Body of pancreas (tissue), 4 donors: ENCODE measurements around the gene DYNC1I1. TPM values are rescaled to one million over a fixed set of nuclear protein-coding genes. Genes with fewer than 3 reads are reported as not detected.

Experiments
- ATAC-seq: fragments of 150-250 bp; one replicate; pipeline ENCODE4 v1.9.1; 2016
- DNase-seq, 4 donors: peaks; one replicate each; pipeline ENCODE4 v3.0.0-alpha.2; 2019
- H3K27ac ChIP-seq, 4 donors: fragments of 200-600 bp; sonication (generic); 1 replicate in 3 of 4; 2 replicates in 1 of 4; pipeline versions ENCODE4 v1.5.1 to v1.6.1; 2016 to 2019; ENCODE audit warnings: mild to moderate bottlenecking in 1 of 4, mixed read lengths in 1 of 4, moderate library complexity in 1 of 4
- H3K27me3 ChIP-seq, 2 donors: fragments of 200-600 bp; sonication (generic); one replicate each; pipeline ENCODE4 v1.6.0; 2016; ENCODE audit warnings: mild to moderate bottlenecking in 1 of 2
- H3K36me3 ChIP-seq, 2 donors: fragments of 200-600 bp; sonication (generic); replicated peaks in 1 of 2; 2 replicates each; pipeline ENCODE4 v1.5.1; 2016; ENCODE audit warnings: low read depth in 2 of 2; ENCODE audit not compliant: insufficient read depth in 1 of 2
- H3K4me1 ChIP-seq: fragments of 200-600 bp; sonication (generic); one replicate; pipeline ENCODE4 v1.6.0; 2016
- H3K4me3 ChIP-seq, 2 donors: fragments of 200-600 bp; sonication (generic); 1 replicate in 1 of 2; 2 replicates in 1 of 2; pipeline ENCODE4 v1.5.1; 2016 to 2019
- H3K9me3 ChIP-seq, 3 donors: fragments of 200-600 bp; sonication (generic); 1 replicate in 2 of 3; 2 replicates in 1 of 3; pipeline ENCODE4 v1.5.1; 2016
- POLR2A ChIP-seq, 3 donors: fragments of 450-650 bp; IDR thresholded peaks; one replicate each; pipeline ENCODE4 v1.6.1; 2016; ENCODE audit warnings: antibody characterized with exemption in 3 of 3, mild to moderate bottlenecking in 2 of 3
- WGBS, 2 donors: methylation state at CpG; one replicate each; pipeline ENCODE4 v1.1.5; 2017; 5-methylcytosine and 5-hydroxymethylcytosine counted together
- intact Hi-C: fragments of 100-400 bp; cut with DNase I; formaldehyde crosslinking; loops from one replicate; pipeline ENCODE4 v1.15.1; 2023
- total RNA-seq, 2 donors: library from RNA; depleted of rRNA; stranded (reverse); fragments of >200 nt; gene quantifications; one replicate each; pipeline ENCODE4 v1.1.0, GENCODE V29; 2016
- TF ChIP-seq, protein P1 (sequence below), 7 experiments: fragments of 450-650 bp in 4 of 7; fragments of 200-600 bp in 3 of 7; sonication (generic) in 3 of 7; IDR thresholded peaks; one replicate each; pipeline ENCODE4 v1.5.1; 2016 to 2019; ENCODE audit warnings: antibody characterized with exemption in 7 of 7

Gene DYNC1I1
- total RNA-seq, 2 donors from 2014 or later = 1.3 to 4.2 TPM

DNA sequence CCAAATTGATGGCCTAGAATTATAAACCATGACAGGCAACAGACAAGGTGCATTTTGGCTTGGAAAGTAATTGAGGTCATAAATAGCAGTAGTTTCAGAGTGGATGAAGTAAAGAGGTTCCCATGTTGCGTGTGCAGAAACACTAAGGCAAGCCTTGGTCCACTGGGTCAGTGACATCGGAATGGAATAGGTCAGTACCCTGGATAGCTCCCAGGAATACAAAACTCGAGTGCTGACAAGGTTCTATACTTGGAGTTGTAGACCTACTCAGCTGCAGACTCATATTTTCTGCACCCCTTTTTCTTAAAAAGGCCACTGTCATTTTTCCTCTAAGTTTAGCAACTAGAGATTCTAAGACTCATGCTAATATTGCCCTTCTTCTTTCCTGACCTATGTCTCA is 132.8 kb downstream of the DYNC1I1 start:
- Histone ChIP-seq H3K9me3 (no peaks in the 10 kb centered on the region), H3K27me3 (no peaks in the 10 kb centered on the region), H3K27ac (no peak overlapping the region), H3K4me1 (no peaks in the 10 kb centered on the region), H3K36me3 (no peaks in the 10 kb centered on the region), H3K4me3 (no peak overlapping the region)
- DNase-seq (no peak), ATAC-seq (no peak)
- no peak for TF ChIP-seq POLR2A (IDR thresholded peaks at IDR 0.05)
- TF ChIP-seq, protein P1, sequence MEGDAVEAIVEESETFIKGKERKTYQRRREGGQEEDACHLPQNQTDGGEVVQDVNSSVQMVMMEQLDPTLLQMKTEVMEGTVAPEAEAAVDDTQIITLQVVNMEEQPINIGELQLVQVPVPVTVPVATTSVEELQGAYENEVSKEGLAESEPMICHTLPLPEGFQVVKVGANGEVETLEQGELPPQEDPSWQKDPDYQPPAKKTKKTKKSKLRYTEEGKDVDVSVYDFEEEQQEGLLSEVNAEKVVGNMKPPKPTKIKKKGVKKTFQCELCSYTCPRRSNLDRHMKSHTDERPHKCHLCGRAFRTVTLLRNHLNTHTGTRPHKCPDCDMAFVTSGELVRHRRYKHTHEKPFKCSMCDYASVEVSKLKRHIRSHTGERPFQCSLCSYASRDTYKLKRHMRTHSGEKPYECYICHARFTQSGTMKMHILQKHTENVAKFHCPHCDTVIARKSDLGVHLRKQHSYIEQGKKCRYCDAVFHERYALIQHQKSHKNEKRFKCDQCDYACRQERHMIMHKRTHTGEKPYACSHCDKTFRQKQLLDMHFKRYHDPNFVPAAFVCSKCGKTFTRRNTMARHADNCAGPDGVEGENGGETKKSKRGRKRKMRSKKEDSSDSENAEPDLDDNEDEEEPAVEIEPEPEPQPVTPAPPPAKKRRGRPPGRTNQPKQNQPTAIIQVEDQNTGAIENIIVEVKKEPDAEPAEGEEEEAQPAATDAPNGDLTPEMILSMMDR (IDR thresholded peaks at IDR 0.05) = no peak
- WGBS, 2 donors = 35 to 40% methylated on average over 3 of the region's 3 CpGs
- intact Hi-C loops = no loop called here

DNA sequence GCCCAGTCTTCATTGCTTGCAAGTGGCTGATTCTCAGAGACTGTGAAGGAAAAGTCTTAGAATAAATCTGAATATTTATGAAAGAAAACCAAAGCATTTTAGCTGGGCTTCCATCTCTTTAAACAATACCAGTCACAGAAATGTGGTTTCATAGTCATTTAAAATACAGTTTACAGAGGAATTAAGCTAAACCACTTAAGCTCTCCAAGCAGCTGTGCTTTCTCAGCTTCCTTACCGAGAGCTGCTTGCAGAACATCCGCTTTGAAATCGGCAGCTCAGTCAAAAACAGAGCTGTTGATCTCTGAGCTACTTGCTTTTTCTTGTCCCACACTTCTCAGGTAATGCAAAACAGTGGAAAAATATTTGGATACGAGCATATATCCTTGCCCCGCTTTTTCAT is 134.5 kb downstream of the DYNC1I1 start:
- TF ChIP-seq POLR2A (IDR thresholded peaks at IDR 0.05) = no peak
- TF ChIP-seq, protein P1 (IDR thresholded peaks at IDR 0.05) = no peak
- no peaks in the 10 kb centered on the region for H3K27me3 ChIP-seq
- H3K4me3 ChIP-seq = no peak overlapping the region
- H3K27ac ChIP-seq = no peak overlapping the region
- intact Hi-C loops = no loop called here
- H3K4me1 ChIP-seq = no peaks in the 10 kb centered on the region
- no peaks in the 10 kb centered on the region for H3K9me3 ChIP-seq
- 55 to 57% methylated on average over 5 of the region's 5 CpGs for WGBS, 2 donors
- no peaks in the 10 kb centered on the region for H3K36me3 ChIP-seq
- ATAC-seq (no peak), DNase-seq (no peak)

DNA sequence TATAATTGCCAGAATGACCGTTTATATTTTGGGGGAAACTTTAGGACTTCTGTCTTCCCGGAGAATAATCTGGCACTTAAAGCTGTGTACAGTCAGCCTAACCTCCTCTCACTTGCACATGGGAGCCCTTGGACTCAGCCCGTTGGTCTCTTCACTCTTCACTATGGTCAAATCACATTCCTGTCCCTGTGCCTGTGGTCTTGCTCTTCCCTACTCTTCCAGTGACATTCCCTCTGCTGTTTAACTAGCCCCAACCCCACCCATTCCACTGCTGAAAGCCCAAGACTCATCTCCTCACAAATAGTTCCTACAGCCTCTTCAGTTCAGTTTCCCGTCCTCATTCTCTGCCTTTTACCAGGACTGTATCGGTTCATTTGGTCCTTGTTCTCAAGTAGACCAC is 135.0 kb downstream of the DYNC1I1 start:
- no peaks in the 10 kb centered on the region for H3K4me1 ChIP-seq
- H3K36me3 ChIP-seq = no peaks in the 10 kb centered on the region
- ATAC-seq (no peak), DNase-seq (no peak)
- H3K27me3 ChIP-seq = no peaks in the 10 kb centered on the region
- 66 to 68% methylated on average over 5 of the region's 5 CpGs for WGBS, 2 donors
- no peak overlapping the region for H3K4me3 ChIP-seq
- H3K9me3 ChIP-seq = no peaks in the 10 kb centered on the region
- intact Hi-C loops = no loop called here
- no peak overlapping the region for H3K27ac ChIP-seq
- TF ChIP-seq, protein P1 (IDR thresholded peaks at IDR 0.05) = no peak
- TF ChIP-seq POLR2A (IDR thresholded peaks at IDR 0.05) = no peak

DNA sequence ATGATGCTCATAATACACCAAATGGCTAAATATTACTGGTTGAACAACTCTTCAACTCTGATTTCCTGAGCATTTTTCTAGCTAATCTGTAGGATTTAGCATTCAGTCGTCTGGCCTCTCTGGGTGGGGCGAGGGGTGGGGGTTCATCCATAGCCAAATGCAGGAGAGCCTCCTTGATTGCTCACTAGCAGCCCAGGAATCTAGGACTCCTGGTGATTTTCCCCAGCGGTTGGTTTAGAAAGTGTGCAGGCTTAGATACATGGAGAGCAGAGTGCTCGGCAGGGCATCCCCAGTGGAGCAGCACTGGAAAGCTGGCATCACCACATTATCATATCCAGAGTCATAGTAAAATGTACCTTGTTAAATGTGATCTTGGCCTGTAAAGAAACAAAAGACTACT is 136.1 kb downstream of the DYNC1I1 start:
- no peaks in the 10 kb centered on the region for H3K27me3 ChIP-seq
- TF ChIP-seq POLR2A (IDR thresholded peaks at IDR 0.05) = no peak
- TF ChIP-seq, protein P1 (IDR thresholded peaks at IDR 0.05) = no peak
- 41 to 50% methylated on average over 4 of the region's 4 CpGs for WGBS, 2 donors
- H3K9me3 ChIP-seq = no peaks in the 10 kb centered on the region
- no peak overlapping the region for H3K27ac ChIP-seq
- no peaks in the 10 kb centered on the region for H3K4me1 ChIP-seq
- no peaks in the 10 kb centered on the region for H3K36me3 ChIP-seq
- no peak overlapping the region for H3K4me3 ChIP-seq
- no peak for DNase-seq
- ATAC-seq = no peak
- intact Hi-C loops = no loop called here

DNA sequence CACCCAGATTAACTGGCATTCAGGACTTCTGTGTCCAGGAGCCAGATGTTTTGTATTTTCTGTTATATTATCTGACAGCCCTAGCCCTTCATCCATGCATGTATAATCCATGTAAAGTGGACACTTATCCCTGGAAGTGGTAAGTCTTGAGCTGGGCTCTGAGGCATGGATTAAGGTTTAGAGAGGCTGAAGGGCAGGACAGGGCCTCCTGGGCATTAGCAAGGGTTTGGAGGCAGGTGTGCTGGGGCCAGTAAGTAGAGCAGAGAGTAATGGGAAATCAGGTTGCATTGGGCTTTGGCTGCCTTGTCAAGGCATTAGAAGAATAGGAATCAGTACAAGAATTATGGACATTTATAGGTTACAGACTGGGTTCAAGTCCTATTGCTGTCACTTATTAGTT is 138.0 kb downstream of the DYNC1I1 start:
- Histone ChIP-seq H3K4me1 (no peaks in the 10 kb centered on the region), H3K9me3 (no peaks in the 10 kb centered on the region), H3K36me3 (no peaks in the 10 kb centered on the region), H3K27ac (no peak overlapping the region), H3K27me3 (no peaks in the 10 kb centered on the region), H3K4me3 (no peak overlapping the region)
- DNase-seq (no peak), ATAC-seq (no peak)
- intact Hi-C loops = no loop called here
- TF ChIP-seq, protein P1 (IDR thresholded peaks at IDR 0.05) = no peak
- no peak for TF ChIP-seq POLR2A (IDR thresholded peaks at IDR 0.05)
